Fibroblast of upper back skin (primary cell): ENCODE results near the gene MINAR1.

Experiments used
- DNase-seq: peaks from one replicate; pipeline ENCODE4 v3.0.0-alpha.2; 2013

Gene MINAR1

GRCh38 chr15:79472446-79472845, 40.3 kb downstream of the MINAR1 start:
- DNase-seq = no peak

- DNase-seq = peak; percentile 86
Observed at GRCh38 chr15:79474252-79474651, 42.1 kb downstream of the MINAR1 start.

DNA sequence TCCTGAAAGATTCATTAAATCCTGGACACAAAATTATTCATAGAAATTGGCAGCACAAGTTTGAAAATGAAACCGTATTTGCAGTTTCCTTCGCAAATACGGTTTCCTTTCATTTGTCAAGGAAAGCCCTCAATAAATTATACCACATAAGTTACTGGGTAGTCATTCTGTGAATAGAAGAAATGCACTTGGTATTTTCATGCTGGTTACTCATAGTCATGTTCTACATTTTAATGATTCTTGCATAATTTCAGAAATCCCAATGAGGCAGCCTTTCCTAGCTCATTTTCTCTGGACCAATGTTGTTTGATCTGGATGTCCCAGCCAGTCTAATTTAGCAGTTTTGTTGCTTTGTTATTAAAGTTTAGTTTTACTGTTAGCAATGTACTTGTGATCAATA, 43.2 kb downstream of the MINAR1 start:
- DNase-seq = peak; percentile 65

DNA sequence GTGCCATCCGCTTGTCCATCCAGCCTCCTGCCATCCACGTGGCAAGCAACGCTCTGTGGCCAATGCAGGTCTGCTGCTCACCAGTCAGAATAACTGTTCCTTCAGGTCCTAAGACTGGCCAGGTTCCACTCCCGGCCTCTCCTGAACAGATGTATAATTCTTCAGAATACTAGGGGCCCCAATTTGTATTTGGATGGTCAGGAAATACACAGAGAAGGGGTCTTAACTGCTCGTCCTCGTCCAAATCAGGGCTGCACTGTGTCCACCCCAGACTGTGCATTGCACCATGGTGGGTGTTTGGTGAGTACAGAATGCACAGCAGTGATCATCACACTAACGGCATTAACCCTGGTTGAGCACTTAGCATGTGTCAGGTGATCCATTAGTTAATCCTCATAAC, 46.0 kb downstream of the MINAR1 start:
- no peak for DNase-seq

DNA sequence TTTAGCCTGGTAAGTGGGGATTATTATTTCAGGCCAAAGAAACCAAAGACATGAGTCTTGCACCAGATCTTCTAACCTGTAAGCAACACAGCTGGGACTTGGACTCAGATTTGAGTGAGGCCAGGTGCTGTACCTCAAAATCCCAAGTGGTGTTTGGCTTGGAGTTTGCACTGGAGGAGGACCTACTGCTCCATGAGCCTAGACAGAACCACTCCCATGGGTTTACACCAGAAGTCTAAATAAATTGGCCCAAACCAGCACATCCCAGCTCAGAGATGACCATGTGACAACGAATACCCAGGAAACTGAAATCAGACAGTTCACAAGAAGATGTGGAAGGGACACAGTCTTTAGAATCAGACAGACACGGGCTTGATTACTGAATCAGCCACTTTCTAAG, 47.5 kb downstream of the MINAR1 start:
- no peak for DNase-seq

DNA sequence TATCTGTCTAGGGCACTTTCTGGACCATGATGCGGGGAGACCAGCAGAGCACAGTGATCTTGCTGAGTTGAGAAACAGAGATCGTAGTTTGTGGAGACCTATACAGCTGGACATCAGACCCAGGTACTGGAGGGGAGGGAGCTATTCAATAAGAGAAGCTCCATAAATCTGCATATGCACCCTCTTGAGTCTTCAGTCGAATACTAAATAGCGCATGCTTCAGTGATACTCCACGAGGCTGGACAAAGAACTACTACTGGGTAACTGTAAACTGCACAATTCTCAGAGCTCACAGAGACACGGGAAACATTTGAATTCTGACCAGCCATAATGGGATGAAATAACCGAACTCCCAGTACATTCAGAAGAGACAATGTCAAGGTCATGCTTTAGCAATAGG, 49.7 kb downstream of the MINAR1 start:
- no peak for DNase-seq
